ENCODE results near the gene HGF.
"Not testable (repeated sequence)": the region's sequence is repeated elsewhere in the genome, so short reads cannot be mapped to it uniquely, and the experiment has no call there.

Gene HGF

DNA sequence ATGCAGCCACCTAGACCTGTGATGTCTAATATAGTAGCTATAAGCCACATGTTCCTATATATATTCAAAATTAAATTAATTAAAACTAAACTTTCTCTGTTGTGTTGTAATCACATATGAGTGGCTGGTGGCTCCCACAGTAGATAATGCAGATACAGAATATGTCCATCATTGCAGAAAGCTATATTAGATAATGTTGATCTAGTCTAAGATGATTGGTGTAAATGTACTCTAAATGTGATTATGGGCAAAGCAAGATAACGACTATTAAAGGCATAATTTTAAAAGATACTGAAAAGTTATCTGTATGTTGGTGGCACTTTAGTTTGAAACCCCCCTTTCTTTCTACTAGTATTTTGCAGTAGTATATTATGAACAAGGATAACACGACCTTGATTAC is 5.7 kb upstream of the HGF start:
- DNase-seq = no peak

DNA sequence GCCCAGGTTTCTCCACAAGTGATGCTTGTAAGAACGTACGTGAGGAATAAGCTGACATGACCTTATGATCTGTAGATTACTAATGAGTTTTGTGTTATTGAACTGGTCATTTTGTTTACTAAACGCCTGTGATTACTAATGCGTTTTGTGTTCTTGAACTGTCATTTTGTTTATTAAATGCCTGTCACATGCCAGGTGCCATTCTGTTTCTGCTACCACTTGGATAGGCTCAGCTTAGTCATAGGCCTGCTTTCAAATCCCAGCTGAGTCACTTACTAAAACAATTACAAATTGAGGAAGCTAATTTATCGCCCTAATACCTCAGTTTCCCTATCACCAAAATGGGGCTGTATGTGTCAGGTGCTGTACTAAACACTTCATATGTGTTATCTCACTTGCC is 4.7 kb upstream of the HGF start:
- DNase-seq = no peak

DNA sequence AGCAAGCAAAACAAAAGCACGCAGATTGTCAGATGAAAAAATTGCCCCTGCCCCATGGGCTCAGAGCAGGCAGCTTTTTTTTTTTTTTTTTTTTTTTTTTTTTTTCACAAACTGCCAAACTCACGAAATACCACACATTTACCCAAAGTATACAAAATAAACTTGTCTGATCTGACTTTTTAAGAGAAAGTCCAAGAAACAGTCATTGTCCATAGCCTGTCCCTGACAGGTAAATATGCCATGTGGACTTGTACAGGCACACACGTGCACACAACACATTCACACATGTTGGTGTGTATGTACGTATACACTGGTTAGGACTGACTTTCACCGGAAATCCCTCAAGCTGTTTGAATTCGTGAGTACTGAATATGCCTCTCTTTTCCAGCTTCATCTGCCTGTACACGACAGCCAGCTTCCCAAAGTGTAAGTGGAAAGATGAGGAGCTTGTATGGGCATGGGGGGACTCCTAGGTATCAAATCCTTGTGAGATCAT is 929 bp upstream of the HGF start:
- no peak for DNase-seq

DNA sequence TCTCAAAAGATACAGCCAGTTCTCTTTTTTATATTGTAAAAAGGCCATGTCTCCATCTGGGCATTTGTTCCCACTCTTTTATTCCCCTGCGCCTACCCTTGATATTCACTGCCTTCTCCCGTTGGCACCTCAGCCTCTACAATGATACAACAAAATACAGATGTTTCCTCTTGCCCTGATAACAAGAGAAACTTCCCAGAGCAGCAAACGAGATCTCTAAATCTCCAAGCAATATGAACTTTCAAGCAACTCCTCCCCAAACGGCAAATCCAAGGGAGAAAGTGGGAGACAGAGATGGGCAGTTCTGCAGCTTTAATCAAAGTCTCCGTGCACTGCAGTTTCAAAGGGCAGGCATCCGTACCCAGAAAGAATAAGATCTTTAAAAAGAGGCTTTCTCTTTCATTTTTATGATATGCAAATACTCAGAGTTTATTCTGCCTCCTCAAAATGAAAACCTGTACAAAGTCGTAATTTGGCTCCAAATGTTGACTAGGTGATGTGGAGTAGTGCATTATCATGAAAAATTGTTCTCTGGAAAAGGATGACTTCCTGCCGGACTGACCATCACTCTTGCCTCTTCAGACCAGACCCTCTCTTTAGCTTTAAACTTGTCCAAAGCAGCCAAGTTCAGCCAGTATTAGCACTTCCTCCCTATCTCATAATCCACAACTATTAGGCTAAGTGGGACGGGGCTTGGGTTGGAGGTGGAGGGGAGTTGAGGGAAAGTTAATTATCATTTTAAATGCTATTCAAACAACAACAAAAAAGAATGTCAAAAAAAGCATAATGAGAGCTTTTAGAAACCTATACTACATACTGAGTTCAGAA is 682 bp downstream of the HGF start:
- no peak for DNase-seq

DNA sequence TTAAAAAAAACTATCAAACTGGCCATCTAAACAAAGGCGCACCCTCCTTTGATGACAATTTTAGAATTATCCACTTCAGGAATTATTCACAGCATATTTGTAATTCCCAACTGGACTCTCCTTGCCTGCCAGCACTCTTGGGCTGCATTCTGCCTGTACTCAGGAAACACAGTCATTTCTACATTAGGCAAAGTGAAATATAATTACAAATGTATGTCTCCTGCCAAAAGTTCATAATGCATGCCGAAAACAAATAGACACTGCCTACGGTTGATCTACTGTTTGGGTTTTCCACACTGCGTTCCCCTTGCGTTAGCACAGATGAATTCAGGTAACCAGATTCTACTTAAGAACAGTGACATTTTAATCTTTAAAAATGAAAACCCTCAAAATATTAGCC is 1.9 kb downstream of the HGF start:
- DNase-seq = no peak

DNA sequence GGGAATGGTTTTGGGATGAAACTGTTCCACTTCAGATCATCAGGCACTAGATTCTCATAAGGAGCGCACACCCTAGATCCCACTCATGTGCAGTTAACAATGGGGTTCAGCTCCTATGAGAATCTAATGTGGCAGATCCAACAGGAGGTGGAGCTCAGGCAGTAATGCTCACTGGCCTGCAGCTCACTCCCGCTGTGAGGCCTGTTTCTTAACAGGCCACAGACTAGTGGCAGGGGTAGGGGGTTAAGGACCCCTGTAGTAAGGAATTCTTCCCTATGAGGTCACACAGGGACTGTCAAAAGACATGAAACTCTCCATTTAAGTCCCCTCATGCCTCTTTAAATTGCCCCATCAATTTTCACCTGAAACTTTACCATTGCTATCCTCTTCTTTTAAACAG is 8.0 kb downstream of the HGF start:
- DNase-seq = no peak

DNA sequence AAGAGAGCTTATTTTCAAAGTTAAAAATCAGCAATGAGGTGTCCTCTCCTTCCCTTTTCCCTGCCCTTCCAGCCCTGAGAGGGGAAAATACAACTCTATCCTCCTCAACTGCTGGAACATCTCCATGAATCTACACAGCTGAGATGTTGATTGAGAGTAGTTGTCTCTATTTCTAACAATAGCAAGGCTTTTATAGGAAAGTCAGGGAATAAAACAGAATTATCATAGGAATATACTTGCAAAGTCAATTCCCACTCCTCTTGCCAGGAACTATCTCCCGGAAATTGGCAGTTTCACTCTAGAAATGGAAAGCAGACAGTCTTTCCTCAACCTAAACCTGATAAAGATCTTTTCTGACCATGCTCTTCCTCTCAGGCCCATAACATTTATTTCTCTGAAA is 8.8 kb downstream of the HGF start:
- DNase-seq = no peak

DNA sequence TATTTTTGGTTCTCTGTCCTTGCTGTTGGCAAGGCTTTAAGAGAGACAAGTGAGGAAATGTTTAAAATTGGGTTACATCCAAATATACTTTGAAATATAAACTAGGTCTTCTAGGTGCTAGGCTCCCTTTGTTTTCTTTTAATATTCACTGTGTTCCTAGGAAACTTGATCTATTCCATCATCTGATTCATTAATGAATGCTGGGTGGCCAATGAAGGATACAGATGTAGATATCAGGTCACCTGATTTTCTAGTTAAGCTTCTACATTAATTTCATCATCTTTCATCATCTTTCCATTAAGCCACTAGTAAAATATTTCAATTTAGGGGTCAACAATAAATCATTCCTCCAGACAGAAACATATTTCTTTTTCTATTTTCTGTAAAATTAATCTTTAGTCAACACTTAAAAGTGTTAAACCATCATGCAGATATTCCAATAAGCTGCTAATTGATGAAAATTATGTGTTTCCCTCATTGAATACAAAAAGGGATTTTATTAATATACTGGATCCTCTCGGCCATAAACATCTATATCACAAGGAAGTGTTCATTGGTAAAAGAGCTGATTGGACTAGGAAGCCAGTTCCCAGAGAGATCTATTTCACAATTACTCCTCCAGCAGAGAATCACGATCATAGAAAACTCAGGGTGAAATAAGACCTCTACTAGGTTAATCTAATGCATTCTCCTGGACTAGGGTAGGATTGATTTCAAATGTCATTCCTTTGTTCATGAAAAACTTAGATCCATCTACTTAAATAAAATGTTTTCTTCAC is 14.7 kb downstream of the HGF start:
- DNase-seq = no peak

DNA sequence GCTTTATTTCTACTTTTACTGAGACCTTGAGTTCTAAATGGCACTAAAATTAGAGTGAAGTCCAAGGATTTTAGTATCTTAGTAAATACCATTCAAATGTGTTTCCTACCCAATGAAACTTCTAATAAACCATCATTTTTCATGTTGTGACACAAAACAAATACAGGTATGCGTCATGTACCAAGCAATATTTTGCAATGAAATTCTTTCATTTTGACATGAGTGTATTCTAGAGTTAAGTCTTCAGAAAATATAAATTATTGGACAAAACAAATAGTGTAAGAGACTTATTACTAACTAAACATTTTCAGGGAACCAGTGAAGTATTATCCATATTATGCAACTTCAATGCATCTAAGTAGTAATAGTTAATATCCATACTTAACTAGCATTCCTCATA is 16.5 kb downstream of the HGF start:
- DNase-seq = no peak

DNA sequence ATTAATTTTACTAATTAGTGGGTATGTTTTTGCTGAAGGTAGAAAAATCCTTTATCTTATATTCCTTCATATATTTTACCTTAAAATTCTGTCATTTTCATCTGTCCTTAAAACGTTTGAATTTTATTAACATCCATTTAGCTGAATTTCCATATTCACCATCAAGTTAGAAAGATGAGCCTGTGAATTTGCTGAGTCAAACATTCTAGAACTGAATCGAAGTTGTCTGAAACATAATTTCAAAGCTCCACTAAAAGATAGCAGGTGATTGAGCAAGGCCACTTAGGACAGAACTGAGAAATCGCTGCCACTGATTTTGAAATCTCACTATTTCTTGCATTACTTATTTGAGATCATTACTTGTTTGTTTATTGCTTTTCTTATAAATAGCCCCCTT is 17.5 kb downstream of the HGF start:
- no peak for DNase-seq

DNA sequence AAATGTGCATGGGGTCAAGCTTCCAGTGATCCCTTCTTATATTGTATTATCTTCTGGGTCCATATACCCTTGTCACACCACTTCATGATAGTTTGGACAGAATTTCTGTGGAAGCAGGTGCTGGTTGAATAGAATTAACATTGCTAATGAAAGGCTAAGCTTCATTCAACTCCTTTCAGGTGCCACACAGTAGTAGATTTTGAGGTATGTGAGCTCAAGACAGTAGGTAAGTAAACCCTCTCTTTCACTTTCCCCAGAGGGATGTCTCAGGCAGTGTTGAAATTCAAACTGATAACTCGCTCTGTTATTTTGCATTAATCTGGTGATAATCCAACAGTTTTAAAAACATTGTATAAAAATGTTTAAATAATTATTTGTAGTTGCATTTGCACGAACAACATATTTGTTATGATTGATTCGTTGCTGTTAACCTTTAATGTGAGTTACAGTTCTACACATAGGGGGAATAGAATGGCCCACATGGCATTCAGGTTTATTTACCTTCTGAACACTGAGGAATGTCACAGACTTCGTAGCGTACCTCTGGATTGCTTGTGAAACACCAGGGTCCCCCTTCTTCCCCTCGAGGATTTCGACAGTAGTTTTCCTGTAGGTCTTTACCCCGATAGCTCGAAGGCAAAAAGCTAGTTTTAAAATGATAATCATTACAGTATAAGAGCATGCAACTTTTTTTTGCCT is 18.1 kb downstream of the HGF start:
- DNase-seq = no peak

DNA sequence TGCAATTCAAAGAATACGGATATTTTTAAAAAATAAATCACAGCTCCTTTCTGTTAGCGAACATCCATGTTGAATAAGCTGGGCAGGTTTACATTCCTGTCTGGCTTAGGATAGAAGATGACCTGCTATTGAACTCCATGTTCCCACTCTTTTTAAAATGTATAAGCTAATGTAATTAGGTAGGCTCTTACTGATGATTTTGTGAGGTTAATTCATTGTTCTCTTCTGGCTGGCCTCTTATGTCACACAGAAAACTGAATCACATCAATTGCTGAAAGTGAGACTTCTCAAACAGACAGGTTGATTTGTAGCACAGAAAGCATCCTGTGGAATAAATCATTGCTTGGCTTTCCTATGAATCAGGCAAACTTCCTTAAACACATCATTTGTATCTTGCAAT is 24.2 kb downstream of the HGF start:
- DNase-seq = no peak

DNA sequence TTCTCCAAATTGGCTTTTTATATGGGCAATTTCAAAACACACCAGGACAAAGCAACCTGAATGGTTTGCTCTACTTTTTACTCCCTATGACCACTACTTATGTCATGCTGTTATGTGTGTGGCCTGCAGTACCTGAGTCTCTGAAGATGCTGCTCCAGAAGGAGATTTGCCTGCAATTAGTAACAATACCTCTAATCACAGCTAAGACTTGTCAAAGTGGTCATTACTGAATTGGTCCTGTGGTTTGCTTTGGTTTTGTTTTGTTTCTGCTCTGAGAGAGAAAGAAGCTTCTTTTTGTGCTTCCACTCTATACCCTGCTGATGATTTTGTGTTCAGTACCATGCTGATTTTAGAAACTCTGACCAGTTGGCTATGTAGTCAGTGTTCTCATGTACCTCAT is 25.5 kb downstream of the HGF start:
- no peak for DNase-seq

DNA sequence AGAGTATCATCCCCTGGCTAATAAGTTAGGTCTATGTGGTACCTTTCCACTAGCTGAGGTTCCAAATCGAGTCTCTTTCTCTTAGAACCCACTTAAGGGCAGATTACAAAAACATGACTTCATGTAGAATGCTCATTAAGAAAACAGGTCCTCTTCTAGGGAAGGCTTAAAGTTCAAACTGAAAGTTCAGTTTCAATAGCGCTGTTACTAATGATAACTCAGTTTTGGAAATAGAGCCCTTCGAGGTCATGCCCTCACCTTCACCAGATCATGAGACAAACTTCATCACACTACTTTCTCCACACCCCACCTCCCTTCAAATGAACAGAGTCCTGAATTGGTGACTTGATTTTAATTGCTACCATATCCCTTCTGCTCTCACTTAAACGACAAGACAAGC is 26.2 kb downstream of the HGF start:
- DNase-seq = no peak

DNA sequence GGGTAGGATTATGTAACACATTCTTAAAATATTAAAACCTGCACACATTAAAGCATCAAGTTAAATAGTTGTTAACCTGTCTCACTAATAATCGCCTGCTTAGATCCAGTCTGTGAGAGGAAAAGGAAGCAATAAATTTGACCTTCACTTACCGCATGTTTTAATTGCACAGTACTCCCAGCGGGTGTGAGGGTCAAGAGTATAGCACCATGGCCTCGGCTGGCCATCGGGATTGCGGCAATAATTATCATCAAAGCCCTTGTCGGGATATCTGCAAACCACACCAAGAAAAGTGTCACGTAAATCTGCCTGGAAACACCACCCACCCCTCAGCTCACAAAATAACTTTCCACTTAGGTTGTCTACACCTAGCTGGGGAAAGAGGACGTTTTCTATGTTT is 26.6 kb downstream of the HGF start:
- no peak for DNase-seq

DNA sequence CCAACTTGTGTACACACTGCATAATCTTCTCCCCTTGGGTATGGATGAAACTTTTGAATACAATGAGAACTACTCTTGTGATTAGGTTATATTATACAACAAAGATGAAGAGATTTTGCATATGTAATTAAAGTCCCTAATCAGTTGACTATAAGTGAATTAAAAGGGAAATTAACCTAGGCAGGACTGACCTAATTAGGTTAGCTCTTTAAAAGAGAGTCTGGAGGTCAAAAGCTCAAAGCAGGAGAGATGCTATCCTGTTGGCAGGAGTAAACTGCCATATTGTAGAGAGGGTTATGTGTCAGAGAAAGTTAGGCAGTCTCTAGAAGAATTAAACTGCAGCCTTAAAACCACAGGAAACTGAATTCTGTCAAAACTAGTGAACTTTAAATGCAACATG is 29.4 kb downstream of the HGF start:
- no peak for DNase-seq

DNA sequence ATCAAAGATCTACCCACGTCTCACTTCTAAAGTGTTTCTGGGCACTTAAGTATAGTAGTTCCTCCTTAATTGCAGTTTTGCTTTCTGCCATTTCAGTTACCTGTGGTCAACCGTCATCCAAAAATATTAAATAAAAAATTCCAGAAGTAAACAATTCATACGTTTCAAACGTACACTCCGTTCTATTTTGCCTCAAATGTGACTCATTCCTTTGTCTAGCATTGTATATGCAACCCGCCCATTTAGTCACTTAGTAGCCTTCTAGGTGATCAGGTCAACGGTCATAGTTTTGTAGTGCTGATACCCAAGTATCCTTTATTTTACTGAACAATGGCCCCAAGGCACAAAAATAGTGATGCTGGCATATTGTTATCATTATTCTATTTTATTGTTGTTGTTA is 33.8 kb downstream of the HGF start:
- DNase-seq = no peak

DNA sequence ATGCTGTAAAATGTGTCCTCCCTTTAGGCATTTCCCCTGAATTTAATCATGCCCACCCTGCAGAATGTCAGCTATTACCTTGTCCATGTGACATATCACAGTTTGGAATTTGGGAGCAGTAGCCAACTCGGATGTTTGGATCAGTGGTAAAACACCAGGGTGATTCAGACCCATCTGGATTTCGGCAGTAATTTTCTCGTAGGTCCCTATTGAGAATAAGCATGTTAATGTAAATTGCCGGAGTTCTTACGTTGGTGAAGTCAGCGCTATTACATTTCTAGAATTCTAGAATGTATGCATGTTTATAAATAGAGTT is 44.1 kb downstream of the HGF start:
- DNase-seq = no peak

DNA sequence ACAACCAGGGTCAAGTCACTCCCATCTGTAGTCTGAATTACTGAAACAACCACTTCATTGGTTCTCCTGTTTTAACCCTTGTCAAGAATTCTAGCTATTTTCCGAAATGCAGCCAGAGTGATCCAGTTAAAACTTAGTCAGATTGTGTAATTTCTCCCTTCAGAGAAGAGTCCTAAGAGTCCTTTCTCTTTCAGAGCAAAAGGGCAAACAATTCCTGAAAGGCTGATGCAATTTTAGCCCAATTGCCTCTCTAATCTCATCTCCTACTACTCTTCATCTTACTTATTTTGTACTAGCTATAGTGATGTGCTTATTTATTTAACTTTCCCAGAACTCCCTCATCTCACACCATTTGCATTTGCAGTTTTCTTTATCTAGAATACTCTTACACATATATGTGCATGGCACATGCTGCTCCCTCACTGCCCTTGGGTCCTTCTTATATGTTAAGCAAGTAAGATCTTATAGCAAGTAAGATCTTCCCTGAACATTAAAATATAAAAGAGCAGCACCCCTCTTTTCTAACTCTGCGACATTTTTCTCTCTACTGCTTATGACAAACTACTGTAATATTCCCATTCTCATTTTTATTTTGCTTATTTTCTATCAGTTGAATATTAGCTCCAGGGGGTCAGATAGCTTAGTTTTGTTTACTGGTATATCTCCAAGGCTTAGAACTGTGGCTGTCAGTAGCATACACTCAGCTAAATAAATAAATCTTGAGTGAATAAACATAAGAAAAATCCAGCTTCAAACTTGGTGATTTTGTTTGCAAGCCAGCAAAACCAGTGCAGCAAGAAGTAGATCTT is 44.6 kb downstream of the HGF start:
- no peak for DNase-seq

DNA sequence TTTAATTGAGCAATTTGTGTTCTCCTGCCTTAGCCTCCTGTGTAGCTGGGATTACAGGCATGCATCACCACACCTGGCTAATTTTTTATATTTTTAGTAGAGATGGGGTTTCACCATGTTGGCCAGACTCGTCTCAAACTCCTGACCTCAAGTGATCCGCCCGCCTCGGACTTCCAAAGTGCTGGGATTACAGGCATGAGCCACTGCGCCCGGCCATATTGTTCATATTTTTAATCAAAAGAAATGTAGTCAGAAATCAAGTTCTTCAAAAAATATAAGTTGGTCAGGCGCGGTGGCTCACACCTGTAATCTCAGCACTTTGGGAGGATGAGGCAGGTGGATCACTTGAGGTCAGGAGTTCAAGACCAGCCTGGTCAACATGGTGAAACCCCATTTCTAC is 47.6 kb downstream of the HGF start:
- DNase-seq = not testable (repeated sequence)

DNA sequence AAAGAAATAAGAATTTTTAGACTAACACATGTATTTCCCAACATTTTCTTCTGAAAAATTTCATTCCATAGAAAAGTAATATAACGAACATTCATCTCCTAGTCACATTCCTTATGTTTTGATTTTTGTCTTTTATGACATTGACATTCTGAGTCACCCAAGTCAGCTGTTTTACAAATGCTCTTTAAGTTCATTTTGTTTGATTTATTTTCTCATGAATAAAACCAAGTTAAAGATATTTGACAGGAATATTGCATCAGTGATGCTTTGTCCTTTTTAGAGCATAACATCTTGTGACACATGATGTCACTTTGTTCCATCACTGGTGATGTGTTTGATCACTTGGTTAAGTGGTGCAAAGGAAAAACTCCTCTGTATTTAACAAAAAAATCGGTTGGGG is 48.4 kb downstream of the HGF start:
- DNase-seq = no peak

DNA sequence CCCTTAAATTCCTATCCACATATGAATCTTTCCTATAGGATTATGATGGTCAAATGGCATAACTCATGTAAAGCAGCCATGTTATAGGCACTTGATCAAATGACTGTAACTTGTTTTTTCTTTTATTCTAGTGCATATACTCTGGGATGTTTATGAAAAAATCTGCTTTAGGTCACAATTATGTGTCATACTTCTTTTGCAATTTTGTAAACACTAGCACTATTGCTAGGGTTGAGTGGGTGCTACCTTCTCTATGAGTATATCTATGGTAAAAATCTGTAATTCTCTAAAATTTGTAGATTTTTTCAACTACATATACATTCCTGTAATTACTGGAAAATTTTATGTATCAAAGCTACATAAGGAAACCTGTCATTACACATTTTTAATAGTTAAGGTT is 50.0 kb downstream of the HGF start:
- DNase-seq = no peak

DNA sequence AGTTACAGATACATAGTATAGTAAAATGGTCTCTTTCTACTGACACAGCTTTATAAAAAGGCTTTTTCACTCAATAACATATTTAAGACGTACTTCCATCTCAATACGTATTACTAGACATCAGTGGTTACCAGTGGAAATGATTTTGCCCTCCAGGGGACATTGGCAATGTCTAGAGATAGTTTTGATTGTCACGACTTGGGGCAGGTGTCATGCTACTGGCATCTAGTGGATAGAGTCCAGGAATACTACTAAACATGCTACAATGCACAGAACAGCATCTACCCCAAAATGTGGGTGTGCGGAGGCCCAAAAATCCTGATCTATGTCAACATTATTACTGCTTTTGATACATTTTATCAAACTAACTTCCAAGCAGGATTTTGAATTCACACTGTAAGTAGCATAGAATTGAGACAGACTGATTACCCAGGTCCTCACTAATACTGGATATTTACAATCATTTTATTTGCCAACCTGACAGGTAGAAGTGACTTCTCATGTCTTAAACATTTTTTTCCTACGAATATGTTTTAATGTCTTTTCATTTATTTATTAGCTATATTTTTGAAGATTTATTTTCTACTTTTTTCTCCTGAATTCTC is 53.8 kb downstream of the HGF start:
- no peak for DNase-seq
